Heart left ventricle (tissue), 13 donors: Measurements from ENCODE around the gene MTHFR.

ENCODE experiments used
- CTCF ChIP-seq, 12 donors: fragments of 200-600 bp; sonication (generic) in 4 of 12; IDR thresholded peaks; one replicate each; pipeline versions ENCODE4 v1.5.0 to v1.8.0; 2018 to 2022; ENCODE audit warnings: antibody characterized with exemption in 12 of 12, mild to moderate bottlenecking in 5 of 12
- POLR2A ChIP-seq, 2 donors: fragments of 450-650 bp; IDR thresholded peaks; one replicate each; pipeline ENCODE4 v1.6.1; 2017; ENCODE audit warnings: antibody characterized with exemption in 2 of 2, mild to moderate bottlenecking in 2 of 2, moderate library complexity in 2 of 2
- donor health status: ischemic (EF 13 %, LVEDD 7.1; RV severe dilation, severe dysfunction).
- donor health status: DM: no; HTN: yes; CAD: no.
- donor health status: DM: no; HTN: no; CAD: no.
- donor health status: ischemic (EF 25% LVEDD 6.9; RV normal size, moderate dysfunction).
- donor health status: ischemic (EF 25% LVEDD 5.7; RV mildly dilated, moderate dysfunction).
- donor health status: ischemic (EF 35%, LVEDD 5.7; RV mildly dilated, moderate dysfunction).
- donor health status: nonischemic (EF 11% LVEDD 7.7; RV severe dilation, severe dysfunction).
- donor health status: DM: yes; HTN: yes; CAD: no.
- donor health status: PGD.
- donor health status: ischemic (EF 29% LVEDD 5.4; RV normal size, mild dysfunction).
- donor health status: nonischemic (EF 23%, LVEDD 6.1; RV moderate dilation, normal function).

- no peak for TF ChIP-seq CTCF (IDR thresholded peaks at IDR 0.05)
- peak in 1 of 2 donors; percentile 64 for TF ChIP-seq POLR2A (IDR thresholded peaks at IDR 0.05)
Observed at GRCh38 chr1:11790880-11791715, 14.7 kb downstream of the MTHFR start.
